Fibroblast of villous mesenchyme (primary cell): ENCODE results near the gene UTP25. TPM values are rescaled to one million over a fixed set of nuclear protein-coding genes. Genes with fewer than 3 reads are reported as not detected.

Experiments used
- DNase-seq: peaks from one replicate; pipeline ENCODE4 v3.0.0-alpha.2; 2010; ENCODE audit warnings: low read depth
- H3K4me3 ChIP-seq: 2 replicates; pipeline ENCODE4 v1.5.1; 2011; ENCODE audit warnings: low read depth, mild to moderate bottlenecking, low read length
- total RNA-seq: library from RNA; depleted of rRNA; stranded (reverse); fragments of >200 nt; gene quantifications from 2 replicates; pipeline ENCODE4 v1.2.3, GENCODE V29; 2012
- TF ChIP-seq, protein P1 (sequence below): IDR thresholded peaks from 2 replicates; pipeline ENCODE4 v1.5.1; 2012; ENCODE audit warnings: low read depth, mild to moderate bottlenecking, low read length; ENCODE audit not compliant: insufficient read depth

UTP25 gene
- total RNA-seq, 1 donor, result 12.1 TPM

DNA sequence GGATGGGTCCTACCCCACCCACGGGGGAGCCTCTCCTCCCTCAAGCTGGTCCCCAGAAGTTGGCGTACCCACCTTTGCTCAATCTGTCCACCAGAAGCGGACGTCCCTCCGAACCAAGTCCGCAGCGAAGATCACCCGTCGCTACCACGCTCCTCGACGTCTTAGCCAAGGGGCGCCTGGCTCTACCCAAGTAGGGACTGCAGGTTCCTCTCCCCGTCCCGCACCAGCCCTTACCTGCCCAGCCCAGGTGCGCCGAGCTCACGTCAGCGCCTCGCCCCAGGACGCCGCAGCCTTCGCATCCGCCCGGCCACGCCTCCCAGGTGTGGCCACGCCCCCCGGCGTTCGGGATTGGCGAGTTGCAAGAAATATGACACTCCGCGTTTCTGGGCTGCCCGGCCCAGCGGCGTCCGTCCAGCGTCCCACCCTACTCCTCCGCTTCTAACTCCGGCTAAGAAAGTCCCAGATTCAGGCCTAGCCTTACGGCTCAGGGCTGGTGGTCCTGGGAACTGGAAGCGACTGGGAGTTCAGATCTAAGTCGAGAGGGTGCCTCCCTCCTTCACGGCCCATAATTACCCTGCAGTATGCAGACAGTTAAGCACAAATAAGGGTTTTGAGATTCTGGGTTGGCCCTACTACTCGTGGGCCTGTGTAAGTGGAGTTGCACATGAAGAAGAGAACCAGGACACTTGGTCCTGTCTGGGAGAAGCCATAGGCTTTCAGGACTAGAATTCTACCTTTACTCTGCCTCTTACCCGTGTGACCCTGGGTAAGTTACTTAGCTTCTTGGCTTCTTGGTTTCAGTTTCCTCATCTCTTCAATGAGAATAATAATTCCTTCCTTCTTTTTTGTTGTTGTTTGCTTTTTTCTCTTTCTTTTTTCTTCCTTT is 21.7 kb upstream of the UTP25 start, which contains the start of gene IRF6:
Gene IRF6, minus strand, starts transcription at position 268 of the 886 bp plus-strand sequence. CDS start 4,729 bp downstream, outside the sequence.
- TF ChIP-seq, protein P1, sequence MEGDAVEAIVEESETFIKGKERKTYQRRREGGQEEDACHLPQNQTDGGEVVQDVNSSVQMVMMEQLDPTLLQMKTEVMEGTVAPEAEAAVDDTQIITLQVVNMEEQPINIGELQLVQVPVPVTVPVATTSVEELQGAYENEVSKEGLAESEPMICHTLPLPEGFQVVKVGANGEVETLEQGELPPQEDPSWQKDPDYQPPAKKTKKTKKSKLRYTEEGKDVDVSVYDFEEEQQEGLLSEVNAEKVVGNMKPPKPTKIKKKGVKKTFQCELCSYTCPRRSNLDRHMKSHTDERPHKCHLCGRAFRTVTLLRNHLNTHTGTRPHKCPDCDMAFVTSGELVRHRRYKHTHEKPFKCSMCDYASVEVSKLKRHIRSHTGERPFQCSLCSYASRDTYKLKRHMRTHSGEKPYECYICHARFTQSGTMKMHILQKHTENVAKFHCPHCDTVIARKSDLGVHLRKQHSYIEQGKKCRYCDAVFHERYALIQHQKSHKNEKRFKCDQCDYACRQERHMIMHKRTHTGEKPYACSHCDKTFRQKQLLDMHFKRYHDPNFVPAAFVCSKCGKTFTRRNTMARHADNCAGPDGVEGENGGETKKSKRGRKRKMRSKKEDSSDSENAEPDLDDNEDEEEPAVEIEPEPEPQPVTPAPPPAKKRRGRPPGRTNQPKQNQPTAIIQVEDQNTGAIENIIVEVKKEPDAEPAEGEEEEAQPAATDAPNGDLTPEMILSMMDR, result no peak
- DNase-seq, result peak; percentile 75
- H3K4me3 ChIP-seq, result peak within 1 kb of the TSS; percentile 55

DNA sequence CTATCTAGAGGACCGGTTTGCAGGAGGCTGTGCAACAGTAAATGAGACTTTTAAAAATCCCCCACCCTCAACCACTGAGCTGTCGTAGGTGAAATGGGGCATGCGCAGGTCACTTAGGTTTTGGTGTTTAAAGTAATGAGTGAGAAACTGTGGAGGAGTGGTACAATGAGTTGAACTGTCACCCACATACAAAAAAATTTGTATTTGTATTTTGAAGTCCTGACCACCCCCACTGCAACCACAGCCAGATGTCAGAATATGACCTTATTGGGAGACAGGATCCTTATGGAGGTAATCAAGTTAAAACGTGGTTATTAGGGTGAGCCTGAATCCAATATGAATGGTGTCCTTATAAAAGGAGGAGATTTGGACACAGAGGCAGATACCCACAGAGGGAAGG is 20.3 kb upstream of the UTP25 start:
- no peak for DNase-seq
- H3K4me3 ChIP-seq, result no peak overlapping the region
- TF ChIP-seq, protein P1, result no peak

DNA sequence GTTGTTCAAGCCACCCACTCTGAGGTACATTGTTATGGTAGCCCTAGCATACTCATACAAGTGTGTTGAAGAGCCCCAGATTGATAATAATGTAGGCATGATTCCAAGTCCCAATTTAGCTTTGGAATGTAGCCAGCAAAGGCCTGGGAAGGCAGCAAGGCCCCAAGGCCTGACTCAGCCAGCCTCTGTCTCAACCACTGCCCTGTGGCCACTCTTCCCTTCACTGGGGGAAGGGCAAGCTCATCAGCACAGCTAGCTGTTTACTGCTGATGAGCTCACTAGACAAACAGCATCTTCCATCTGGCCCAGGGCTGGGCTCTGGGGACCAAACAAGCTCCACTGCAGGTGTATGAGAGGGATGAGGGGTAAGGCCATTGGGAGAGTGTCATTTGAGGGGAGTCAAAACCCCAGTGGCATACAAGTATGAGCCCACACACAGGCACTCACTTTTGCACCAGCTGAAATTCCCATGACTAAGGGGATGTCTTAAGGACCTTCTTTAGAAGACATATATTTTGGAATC is 19.7 kb upstream of the UTP25 start:
- DNase-seq, result peak; percentile 85
- no peak overlapping the region for H3K4me3 ChIP-seq
- TF ChIP-seq, protein P1, result no peak

DNA sequence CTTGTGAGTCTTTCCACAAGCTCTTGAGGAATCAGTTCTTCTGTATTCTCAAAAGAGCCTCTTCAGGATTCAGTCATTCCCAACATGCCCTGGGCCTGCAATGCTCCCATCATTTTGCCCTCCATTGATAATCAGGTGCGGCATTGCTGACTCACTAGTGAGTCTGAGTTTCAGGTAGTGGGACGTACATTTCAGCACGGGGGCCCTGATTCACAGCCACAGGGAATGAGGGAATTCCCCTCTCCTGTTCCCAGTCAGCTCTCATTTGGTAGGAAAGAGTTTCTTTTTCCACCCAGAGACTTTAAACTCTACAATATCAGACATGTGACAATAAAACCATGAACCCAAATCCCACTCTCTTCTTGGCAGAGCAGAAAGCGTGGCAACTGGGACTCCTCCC is 18.2 kb upstream of the UTP25 start:
- H3K4me3 ChIP-seq, result no peak overlapping the region
- TF ChIP-seq, protein P1, result no peak

DNA sequence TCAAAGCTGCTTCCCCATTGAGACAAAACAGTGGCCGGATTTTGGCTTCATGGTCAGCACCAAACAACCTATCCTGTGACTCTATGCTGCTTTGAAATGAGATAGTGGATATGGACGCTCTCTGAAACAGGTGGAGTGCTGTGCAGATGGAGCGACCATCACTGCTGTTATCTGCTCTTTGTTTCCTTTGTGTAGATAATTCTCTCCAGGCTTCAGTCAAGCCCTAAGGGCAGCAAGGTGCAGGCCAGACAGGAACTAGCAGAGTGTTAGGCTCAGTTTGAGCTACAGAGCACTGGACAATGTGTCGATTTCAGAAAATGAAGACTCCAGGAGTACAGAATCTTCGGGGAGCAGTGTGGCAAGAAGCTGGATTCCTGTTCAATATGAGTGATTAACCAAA is 17.0 kb upstream of the UTP25 start:
- TF ChIP-seq, protein P1, result no peak
- no peak for DNase-seq

More for the DNA sequence above, 18.2 kb upstream of the UTP25 start:
- DNase-seq, result no peak

DNA sequence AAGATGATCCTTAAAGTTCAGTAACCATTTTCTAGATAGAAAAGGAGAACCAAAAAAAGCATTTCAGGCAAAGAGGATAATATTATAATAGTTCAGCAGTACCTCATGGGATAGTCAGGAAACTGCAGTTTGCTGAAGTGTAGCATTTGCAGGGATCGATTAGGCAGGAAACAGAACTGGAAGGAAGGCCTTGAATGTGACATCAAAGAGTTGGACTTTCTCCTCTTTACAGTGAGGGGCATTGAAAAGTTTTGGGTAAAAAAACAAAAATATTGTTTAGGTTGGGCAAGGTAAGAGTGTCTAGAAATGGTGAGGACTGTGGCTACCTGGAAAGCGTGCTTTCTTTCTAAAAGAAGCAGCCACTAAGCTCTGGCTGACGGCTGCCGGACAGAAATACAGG is 13.9 kb upstream of the UTP25 start:
- H3K4me3 ChIP-seq, result no peak overlapping the region
- no peak for DNase-seq
- TF ChIP-seq, protein P1, result no peak

More for the DNA sequence above, 17.0 kb upstream of the UTP25 start:
- H3K4me3 ChIP-seq, result no peak overlapping the region
